Activated naive CD4-positive, alpha-beta T cell treated with anti-CD3 and anti-CD28 coated beads, Interleukin-2, amount 50 U/mL, for 72 hours (primary cell): ENCODE results near the gene DTNB. TPM values are rescaled to one million over a fixed set of nuclear protein-coding genes. Genes with fewer than 3 reads are reported as not detected.
"Not testable (repeated sequence)": the region's sequence is repeated elsewhere in the genome, so short reads cannot be mapped to it uniquely, and the experiment has no call there.

Experiments
- ATAC-seq, 2 donors: fragments of 150-1000 bp; cut with Tn5 transposase; 2 replicates each; pipeline ENCODE4 v1.10.0; 2021; ENCODE audit warnings: mild to moderate bottlenecking in 2 of 2, moderate library complexity in 2 of 2
- DNase-seq, 2 donors: peaks; one replicate each; pipeline ENCODE4 v3.0.0; 2021 to 2022; ENCODE audit warnings: low spot score in 2 of 2
- H3K27ac Mint-ChIP-seq, 2 donors: one replicate each; pipeline ENCODE4 v1.8.0; 2022; ENCODE audit warnings: mild to moderate bottlenecking in 2 of 2, mixed read lengths in 2 of 2
- H3K36me3 Mint-ChIP-seq, 2 donors: one replicate each; pipeline ENCODE4 v1.8.0; 2022; ENCODE audit warnings: mixed read lengths in 2 of 2
- H3K9me3 Mint-ChIP-seq, 2 donors: one replicate each; pipeline ENCODE4 v1.8.0; 2022; ENCODE audit warnings: mixed read lengths in 2 of 2
- total RNA-seq, 2 donors: library from RNA; stranded (reverse); gene quantifications; one replicate each; pipeline ENCODE4 v1.2.3, GENCODE V29; 2022

The DTNB gene
- total RNA-seq, 2 donors from 2014 or later = 17.1 to 20.0 TPM

DNA sequence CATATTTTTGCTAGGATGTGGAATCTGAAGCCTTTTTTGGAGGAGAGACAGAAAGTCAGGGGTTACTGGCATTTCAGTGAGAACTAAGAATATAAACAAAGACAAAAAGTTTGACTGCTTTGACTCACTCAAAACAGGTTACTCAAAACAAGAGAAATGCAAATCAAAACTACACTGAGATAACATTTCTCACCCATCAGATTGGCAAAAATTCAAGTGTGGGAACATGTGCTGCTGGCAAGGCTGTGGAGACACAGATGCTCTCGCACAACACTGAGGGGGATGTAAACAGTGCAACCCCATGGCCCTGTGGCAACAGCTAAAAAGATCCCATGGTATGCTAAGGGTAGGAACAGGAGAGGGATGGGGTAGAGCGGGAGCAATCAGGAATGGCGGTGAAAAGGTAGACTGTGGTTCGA, 86.6 kb downstream of the DTNB start:
- ATAC-seq (peak; percentile 79 to 90), DNase-seq (peak in 1 of 2 donors; percentile 53)
- Mint-ChIP-seq H3K36me3 (no peaks in the 10 kb centered on the region), H3K27ac (peak overlapping the region; percentile 6 to 85), H3K9me3 (no peaks in the 10 kb centered on the region)

DNA sequence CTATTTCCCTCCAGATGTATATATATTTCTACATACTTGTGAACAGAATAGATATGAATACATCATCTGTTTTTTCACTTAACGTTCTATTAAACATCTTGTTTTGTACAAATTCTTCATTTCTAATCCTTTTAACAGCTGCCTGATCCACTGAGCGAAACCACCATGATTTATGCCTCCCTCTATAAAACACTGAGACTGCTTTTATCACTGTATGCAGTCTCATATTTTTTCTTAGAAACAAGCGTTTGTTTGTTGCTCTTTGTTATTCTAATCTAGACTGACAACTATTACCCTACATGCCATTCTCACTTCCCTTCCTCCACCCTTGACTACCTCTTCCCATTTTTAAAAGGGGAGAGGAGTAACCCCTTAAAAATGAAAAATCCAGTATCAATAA, 88.2 kb downstream of the DTNB start:
- no peak for DNase-seq
- no peak for ATAC-seq
- Mint-ChIP-seq H3K27ac (no peak overlapping the region), H3K36me3 (no peaks in the 10 kb centered on the region), H3K9me3 (no peaks in the 10 kb centered on the region)

DNA sequence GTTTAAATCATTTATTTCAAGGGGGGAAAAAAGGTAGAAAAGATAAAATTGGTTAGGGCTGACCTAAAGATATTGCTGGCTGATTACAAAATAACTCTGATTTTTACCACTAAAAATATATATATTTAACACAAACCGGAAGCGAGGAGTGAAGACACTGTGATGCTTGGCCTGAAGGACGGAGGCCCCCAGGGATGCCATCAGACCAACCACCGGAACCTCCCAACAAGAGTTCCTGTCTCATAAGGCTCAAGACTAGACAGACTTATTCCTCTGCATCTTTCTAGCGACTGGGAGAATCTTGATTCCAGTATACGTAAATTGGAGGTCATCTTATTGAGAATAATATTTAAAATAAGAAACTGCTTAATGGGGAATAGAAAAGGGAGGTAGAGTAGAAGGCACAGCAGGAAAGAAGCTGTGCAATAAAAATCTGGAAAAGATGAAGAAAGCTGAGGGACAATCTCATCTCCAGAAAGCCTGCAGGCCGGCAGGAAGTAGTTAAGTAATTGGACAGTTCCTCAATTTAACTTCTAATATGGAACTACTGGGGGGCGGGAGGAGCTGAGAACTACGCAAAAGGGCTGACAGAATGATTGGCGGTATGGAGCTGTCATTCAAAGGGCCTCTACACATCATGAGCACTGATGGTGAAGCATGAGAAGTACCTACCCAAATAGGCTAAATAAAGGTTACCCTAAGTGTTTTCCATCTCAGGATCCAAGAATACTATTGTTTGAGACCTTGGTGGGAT, 91.1 kb downstream of the DTNB start:
- no peak overlapping the region for H3K27ac Mint-ChIP-seq
- no peak for DNase-seq
- no peaks in the 10 kb centered on the region for H3K36me3 Mint-ChIP-seq
- no peaks in the 10 kb centered on the region for H3K9me3 Mint-ChIP-seq
- ATAC-seq = no peak

DNA sequence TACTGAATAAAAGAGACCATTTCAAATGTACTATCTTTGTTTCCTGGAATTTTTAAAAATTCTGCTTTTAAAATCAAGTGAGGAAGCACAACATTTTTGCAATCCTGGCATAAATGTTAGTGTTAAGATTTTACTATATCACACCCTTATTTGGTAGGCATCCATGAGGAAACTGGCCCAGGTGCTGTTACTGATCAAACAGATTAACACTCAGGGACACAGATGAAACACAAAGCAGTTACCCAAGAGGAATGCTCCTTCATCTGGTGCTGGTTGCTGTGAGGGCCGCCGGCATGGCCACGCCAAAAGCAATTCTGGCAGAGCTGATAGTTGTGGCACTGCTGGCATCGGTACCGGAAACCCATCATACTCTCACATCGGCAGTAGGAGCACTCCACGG, 96.8 kb downstream of the DTNB start:
- H3K27ac Mint-ChIP-seq = no peak overlapping the region
- no peaks in the 10 kb centered on the region for H3K9me3 Mint-ChIP-seq
- no peaks in the 10 kb centered on the region for H3K36me3 Mint-ChIP-seq
- no peak for DNase-seq
- ATAC-seq = no peak

DNA sequence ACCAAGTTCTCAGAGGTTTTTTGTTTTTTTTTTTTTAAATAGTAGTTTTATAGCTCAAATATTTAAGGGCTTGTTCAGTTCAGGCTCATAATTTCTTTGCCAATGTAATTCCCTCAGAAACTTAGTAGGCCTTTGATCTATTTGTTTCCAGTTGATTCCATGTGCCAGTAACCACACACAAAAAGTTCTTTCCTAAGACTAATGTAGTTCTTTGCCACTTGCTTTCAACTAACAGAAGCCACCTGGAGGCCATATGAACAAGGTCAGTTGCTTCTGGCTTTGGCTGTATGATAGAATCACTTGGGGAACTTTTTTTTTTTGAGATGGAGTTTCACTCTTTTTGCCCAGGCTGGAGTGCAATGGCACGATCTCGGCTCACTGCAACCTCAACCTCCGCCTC, 100.7 kb downstream of the DTNB start:
- H3K9me3 Mint-ChIP-seq = no peaks in the 10 kb centered on the region
- no peaks in the 10 kb centered on the region for H3K36me3 Mint-ChIP-seq
- H3K27ac Mint-ChIP-seq = no peak overlapping the region
- ATAC-seq (no peak), DNase-seq (no peak)

DNA sequence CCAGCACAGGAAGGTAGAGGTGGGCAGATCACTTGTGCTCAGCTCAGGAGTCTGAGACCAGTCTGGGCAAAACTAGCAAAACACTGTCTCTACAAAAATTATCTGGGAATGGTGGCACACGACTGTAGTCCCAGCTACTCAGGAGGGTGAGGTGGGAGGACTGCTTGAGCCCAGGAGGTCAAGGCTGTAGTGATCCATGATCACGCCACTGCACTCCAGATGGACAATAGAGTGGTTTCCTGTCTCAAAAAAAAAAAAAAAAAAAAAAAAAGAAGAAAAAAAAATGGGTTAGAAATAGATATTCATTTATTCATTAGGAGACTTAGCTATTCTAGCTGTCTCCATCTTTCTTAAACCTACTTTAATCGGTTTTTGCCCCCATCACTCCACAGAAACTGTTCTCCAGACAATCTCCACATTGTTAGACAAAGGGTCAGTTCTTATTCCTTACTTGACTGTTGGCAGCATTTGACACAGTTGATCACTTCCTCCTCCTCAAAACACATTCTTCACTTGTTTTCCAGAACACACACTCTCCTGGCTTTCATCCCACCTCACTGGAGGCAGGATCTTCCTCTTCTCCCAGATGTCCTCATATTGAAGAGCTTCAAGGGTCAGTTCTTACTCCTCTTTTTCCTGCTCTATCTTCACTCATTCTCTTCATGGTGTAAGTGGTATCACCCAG, 103.1 kb downstream of the DTNB start:
- H3K9me3 Mint-ChIP-seq = no peaks in the 10 kb centered on the region
- H3K27ac Mint-ChIP-seq = no peak overlapping the region
- ATAC-seq (no peak), DNase-seq (no peak)
- H3K36me3 Mint-ChIP-seq = no peaks in the 10 kb centered on the region

DNA sequence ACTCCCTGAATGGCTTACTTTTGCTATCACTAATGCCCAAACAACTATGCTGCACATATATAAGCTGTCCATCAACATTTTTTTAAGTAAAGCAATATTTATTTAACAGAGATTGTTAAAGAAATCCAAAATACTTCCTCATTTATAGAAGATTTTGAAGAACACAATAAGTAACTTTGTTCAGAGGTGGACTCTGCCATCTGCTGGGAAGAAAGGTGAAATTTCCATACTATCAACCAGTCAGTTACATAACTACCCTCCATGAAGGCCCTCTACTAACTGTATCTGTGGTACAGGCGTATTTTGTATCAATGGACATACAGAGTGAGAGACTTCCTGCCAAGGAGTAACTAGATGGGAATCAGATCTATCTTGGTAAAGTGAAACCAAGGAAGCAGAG, 106.0 kb downstream of the DTNB start:
- Mint-ChIP-seq H3K36me3 (no peaks in the 10 kb centered on the region), H3K27ac (peak overlapping the region in 1 of 2 donors; percentile 57), H3K9me3 (no peaks in the 10 kb centered on the region)
- DNase-seq (no peak), ATAC-seq (peak in 1 of 2 donors; percentile 48)

DNA sequence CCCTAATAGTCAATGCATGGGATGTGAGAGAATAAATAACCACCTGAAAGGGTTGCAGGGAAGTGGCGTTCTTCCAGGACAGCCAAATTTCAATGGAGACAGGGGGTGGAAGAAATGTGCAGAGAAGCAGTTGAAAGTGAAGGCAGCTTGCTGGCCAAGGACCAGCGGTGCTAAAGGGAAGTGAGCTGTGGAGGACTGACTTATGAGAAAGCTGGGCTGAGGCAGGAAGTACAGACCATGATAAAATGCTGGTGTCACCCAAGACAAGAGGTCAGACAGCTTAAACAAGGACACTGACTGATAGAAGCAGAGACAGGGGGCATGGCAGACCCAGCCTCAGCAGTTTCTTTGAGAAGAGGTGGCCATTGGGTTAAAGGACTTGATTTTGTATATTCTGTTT, 106.7 kb downstream of the DTNB start:
- Mint-ChIP-seq H3K36me3 (no peaks in the 10 kb centered on the region), H3K27ac (no peak overlapping the region), H3K9me3 (no peaks in the 10 kb centered on the region)
- ATAC-seq (peak in 1 of 2 donors; percentile 49), DNase-seq (no peak)

DNA sequence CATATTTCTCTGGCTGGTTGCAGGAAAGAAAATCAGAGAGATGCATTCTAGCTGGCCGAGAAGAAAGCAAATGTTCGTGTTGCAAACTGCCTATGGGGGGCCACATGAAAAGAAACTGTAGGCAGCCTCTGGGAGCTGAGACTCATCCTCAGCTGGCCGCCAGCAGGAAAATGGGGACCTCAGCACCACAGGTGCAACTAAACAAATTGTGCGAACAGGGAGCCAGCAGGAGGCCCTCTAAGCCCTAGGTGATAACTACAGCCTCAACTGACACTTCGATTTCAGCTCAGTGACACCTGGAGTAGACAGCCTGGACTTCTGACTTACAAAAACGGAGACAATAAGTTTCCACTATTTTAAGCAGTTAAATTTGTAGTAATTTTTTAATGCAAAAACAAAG, 107.3 kb downstream of the DTNB start:
- Mint-ChIP-seq H3K36me3 (peaks cover 0 to 3% of the 10 kb centered on the region in 2 donors), H3K27ac (no peak overlapping the region), H3K9me3 (peaks cover 1 to 2% of the 10 kb centered on the region in 2 donors)
- DNase-seq (no peak), ATAC-seq (no peak)

DNA sequence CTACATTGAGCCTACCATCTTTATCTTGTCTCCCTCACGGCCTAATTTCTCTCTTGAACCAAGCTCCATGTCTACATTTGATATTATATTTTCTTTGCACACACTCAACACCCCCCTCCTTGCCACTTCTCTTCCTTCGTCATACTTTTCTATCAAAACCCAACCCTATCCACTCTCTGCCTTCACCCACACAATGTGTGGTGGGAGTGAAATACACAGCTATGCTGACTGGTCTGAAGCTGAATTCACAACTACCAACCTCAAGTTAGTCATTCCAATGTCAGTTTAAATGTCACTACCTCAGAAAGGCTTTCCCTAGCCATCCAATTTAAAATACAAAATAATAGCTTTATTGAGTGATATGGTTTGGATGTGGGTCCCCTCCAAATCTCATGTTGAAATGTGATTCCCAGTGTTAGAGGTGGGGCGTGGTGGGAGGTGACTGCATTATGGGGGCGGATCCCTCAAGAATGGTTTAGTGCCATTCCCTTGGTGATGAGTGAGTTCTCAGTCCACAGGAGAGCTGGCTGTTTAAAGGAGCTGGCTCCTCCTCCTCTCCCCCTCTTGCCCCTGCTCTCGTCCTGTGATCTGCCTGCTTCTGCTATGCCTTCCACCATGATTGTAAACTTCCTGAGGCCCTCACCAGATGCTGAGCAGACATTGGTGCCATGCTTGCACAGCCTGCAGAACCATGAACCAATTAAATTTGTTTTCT, 112.1 kb downstream of the DTNB start:
- peaks cover 12 to 15% of the 10 kb centered on the region in 2 donors for H3K9me3 Mint-ChIP-seq
- peaks cover 0 to 17% of the 10 kb centered on the region in 2 donors for H3K36me3 Mint-ChIP-seq
- DNase-seq = no peak
- ATAC-seq = peak; percentile 67 to 84
- peak overlapping the region in 1 of 2 donors; percentile 54 for H3K27ac Mint-ChIP-seq

DNA sequence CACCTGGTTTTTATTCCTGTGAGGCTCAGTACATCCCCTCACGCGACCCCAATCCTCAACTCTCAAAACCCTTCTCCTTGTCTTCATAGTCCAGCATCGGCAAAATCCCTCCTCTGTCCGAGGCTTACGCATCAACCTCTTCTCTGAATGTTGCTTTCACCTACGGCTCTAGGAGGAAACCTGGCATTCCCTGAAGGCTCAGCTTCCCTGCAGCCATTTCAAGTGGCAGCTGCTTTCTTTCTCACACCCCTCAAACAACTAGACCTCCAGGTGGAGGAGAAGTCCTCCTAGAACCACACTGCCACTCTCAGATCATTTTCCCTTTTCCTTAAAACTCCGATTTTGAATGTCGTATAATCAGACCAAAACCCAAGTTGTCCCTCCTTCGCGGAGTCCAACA, 114.2 kb downstream of the DTNB start:
- ATAC-seq (no peak), DNase-seq (no peak)
- Mint-ChIP-seq H3K9me3 (peaks cover 12 to 15% of the 10 kb centered on the region in 2 donors), H3K27ac (peak overlapping the region; percentile 85 to 87), H3K36me3 (peaks cover 0 to 17% of the 10 kb centered on the region in 2 donors)

DNA sequence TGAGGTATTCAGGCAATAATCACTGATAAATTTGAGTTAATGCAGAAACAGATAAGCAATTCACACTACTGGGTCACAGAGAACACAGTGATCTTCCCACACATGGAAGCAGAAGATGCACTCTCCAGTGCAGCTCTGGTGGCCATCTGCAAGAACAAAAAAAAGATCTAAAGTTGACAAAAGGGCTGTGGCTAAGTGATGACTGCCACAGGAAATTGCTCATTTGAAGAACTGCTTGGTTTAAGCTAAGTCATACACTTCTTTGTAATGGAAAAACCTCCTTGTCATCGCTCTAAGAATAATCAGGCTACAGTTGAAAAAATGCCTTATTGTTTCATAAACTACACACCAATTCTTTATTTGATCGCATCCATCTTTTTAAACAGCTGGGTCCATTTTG, 115.1 kb downstream of the DTNB start:
- Mint-ChIP-seq H3K27ac (peak overlapping the region; percentile 57 to 85), H3K9me3 (peaks cover 12 to 15% of the 10 kb centered on the region in 2 donors), H3K36me3 (peaks cover 0 to 17% of the 10 kb centered on the region in 2 donors)
- ATAC-seq (peak; percentile 92 to 94), DNase-seq (peak in 1 of 2 donors; percentile 40)

DNA sequence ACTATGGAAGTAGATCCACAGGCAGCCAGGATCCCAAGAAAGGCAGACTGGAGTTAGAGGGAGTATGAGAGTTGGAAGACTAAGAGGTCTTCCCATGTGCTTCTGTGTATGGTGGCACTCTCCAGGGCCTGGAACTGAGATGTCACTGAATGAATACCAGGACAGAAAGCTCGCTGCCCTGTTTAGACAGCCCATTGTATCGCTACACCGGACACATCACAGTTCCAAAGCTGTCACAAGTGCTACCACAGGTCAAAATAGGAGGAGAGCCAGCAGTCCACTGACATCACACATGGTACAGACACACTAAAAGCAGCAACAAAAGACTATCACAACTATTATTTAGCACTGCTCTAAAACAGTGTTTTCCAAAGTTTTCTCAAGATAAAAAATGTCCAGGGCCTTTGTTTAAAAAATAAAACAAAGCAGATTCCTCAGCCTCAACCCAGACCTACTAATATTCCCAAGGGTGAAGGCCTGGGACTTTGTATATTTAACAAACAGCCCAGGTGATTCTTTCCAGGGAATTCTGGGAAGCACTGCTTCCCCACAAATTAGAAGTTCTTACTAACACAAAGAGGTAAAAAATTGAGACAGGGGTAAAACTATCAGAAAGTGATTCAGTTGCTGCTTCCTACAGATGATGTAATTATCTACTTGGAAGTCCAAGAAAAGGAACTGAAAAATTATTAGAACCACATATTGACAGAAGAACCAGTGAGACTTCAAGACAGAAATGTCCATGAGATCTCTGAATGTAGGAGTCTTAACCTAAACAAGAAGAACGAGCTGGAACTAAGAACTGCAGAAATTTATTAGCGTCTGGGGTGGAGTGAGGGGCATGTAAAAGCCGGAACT, 116.0 kb downstream of the DTNB start:
- Mint-ChIP-seq H3K27ac (peak overlapping the region; percentile 61 to 85), H3K9me3 (peaks cover 12 to 15% of the 10 kb centered on the region in 2 donors), H3K36me3 (peaks cover 0 to 17% of the 10 kb centered on the region in 2 donors)
- ATAC-seq (no peak), DNase-seq (no peak)

DNA sequence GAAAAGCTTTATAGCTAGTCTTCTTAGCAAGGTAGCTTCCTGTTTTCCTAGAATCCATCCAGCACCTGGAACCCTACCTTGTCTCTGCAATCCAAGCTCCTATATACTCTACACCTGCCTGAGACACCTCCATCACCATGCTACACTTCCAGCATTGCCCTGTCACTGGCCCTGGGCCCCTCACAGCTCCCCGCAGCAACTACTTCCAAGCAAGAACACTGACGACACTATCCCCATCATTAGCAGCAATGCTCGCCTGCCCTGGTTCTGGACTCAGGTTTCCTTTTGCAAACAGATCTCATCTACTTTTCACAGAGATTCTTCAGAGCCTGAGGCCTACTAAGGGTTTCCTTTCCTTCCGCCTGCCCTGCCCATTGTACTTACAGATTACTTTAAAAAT, 121.1 kb downstream of the DTNB start:
- no peak for DNase-seq
- Mint-ChIP-seq H3K27ac (no peak overlapping the region), H3K36me3 (no peaks in the 10 kb centered on the region), H3K9me3 (no peaks in the 10 kb centered on the region)
- no peak for ATAC-seq

DNA sequence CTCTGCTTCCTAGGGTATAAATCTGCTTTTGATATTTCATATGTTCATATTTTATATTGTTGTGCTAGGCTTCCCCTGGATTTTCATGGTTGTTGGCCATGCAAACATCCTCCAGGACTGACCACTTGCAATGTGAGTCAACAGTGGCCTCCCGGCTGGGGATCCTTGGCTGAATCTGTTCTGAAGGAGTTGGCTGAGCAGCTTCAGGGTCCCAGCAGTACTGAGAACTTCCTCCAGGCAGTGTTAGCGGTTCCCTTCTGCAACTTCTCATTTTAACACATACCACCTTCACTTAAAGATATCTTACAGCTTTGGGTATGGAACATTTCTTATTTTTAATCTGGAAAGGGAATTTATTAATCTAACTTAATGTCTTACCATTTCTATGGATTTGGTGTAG, 122.1 kb downstream of the DTNB start:
- H3K36me3 Mint-ChIP-seq = no peaks in the 10 kb centered on the region
- H3K9me3 Mint-ChIP-seq = no peaks in the 10 kb centered on the region
- DNase-seq (no peak), ATAC-seq (no peak)
- no peak overlapping the region for H3K27ac Mint-ChIP-seq

DNA sequence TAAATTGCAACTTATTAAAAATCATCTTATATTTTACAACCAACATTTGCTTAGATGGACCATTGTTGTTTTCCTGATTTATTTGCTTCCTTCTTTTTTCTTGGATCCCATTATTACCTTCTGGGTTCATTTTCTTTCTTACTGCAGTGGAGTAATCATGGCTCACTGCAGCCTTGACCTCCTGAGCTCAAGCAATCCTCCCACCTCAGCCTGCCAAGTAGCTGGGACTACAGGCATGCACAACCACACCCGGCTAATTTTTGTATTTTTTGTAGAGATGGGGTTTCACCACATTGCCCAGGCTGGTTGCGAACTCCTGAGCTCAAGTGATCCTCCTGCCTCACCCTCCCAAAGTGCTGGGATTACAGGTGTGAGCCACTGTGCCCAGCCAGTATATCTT, 123.8 kb downstream of the DTNB start:
- not testable (repeated sequence) for H3K9me3 Mint-ChIP-seq, ATAC-seq, H3K27ac Mint-ChIP-seq, DNase-seq, H3K36me3 Mint-ChIP-seq
